GM12878 (cell line): Measurements from ENCODE around the gene AKAP13. TPM values are rescaled to one million over a fixed set of nuclear protein-coding genes. Genes with fewer than 3 reads are reported as not detected.
A peak's percentile ranks its signal among the peaks of the same experiment; 100 is the strongest.

Experiments
- ATAC-seq: fragments of 200-7000 bp; cut with Tn5 transposase; 3 replicates; pipeline ENCODE4 v1.9.1; 2020; ENCODE audit warnings: mild to moderate bottlenecking, moderate library complexity
- BruUV-seq: library from RNA; stranded (reverse); fragments of 400-500 nt; replicated peaks from 2 replicates; lab custom pipeline; 2021; lab: Mats Ljungman, UMichigan
- CTCF ChIA-PET: fragments of 300-600 bp; sonication (Branson Sonifier 250); formaldehyde crosslinking; extraction: SDS; loops from one replicate; lab custom pipeline; 2021; ENCODE audit warnings: inconsistent platforms; lab: Yijun Ruan, JAX
- POLR2A ChIA-PET: fragments of 350-600 bp; formaldehyde crosslinking; extraction: SDS; loops from one replicate; lab custom pipeline; 2021; ENCODE audit warnings: inconsistent platforms; lab: Charles Lee
- RAD21 ChIA-PET: fragments of 300-600 bp; sonication (Branson Sonifier 250); formaldehyde crosslinking; loops from one replicate; lab custom pipeline; 2023; ENCODE audit warnings: antibody characterized with exemption; ENCODE audit not compliant: unreplicated experiment; lab: Charles Lee
- SMC1A ChIA-PET: fragments of 300-600 bp; sonication (Branson Sonifier 250); formaldehyde crosslinking; loops from one replicate; lab custom pipeline; 2023; ENCODE audit not compliant: unreplicated experiment, uncharacterized antibody; lab: Charles Lee
- DNase-seq: peaks from one replicate; pipeline ENCODE4 v3.0.0-alpha.2; 2011; ENCODE audit warnings: low read depth, low spot score
- FAIRE-seq: peaks from 3 replicates; lab custom pipeline; 2011; peaks lifted over from hg19 to GRCh38; lab: Jason Lieb, UNC
- H2AFZ ChIP-seq: 2 replicates; pipeline ENCODE4 v1.6.0; 2011; ENCODE audit warnings: low read depth, low read length, control low read depth; ENCODE audit not compliant: control insufficient read depth
- H3K27ac ChIP-seq: 2 replicates; pipeline ENCODE4 v1.5.1; 2011; ENCODE audit warnings: control low read depth; ENCODE audit not compliant: control insufficient read depth, insufficient read depth
- H3K27me3 ChIP-seq, 2 experiments: replicated peaks in 1 of 2; 2 replicates each; pipeline versions ENCODE4 v1.6.0 to v1.6.1; 2011; ENCODE audit warnings: low read length in 1 of 2; ENCODE audit not compliant: control insufficient read depth in 2 of 2, insufficient read depth in 2 of 2
- H3K36me3 ChIP-seq, 2 experiments: 2 replicates each; pipeline ENCODE4 v1.5.1; 2011; ENCODE audit warnings: low read length in 1 of 2; ENCODE audit not compliant: control insufficient read depth in 2 of 2, insufficient read depth in 2 of 2
- H3K4me1 ChIP-seq: 2 replicates; pipeline ENCODE4 v1.6.1; 2011; ENCODE audit warnings: mild to moderate bottlenecking, low read length, moderate library complexity, mixed read lengths; ENCODE audit not compliant: control insufficient read depth, insufficient read depth
- H3K4me2 ChIP-seq: 2 replicates; pipeline ENCODE4 v1.6.0; 2011; ENCODE audit warnings: control low read depth; ENCODE audit not compliant: control insufficient read depth, insufficient read depth
- H3K4me3 ChIP-seq: fragments of 200-600 bp; sonication (generic); 2 replicates; pipeline ENCODE4 v1.5.1; 2016
- H3K79me2 ChIP-seq: 2 replicates; pipeline ENCODE4 v1.6.0; 2011; ENCODE audit warnings: low read length; ENCODE audit not compliant: control insufficient read depth, insufficient read depth
- H3K9ac ChIP-seq: 2 replicates; pipeline ENCODE4 v1.8.0; 2011; ENCODE audit warnings: low read length, control low read depth, mixed read lengths; ENCODE audit not compliant: control insufficient read depth, insufficient read depth
- H3K9me3 ChIP-seq: replicated peaks from 3 replicates; pipeline ENCODE4 v1.5.1; 2011; ENCODE audit warnings: mild to moderate bottlenecking, low read length; ENCODE audit not compliant: control insufficient read depth, insufficient read depth
- H4K20me1 ChIP-seq: 2 replicates; pipeline ENCODE4 v1.6.0; 2011; ENCODE audit not compliant: control insufficient read depth, insufficient read depth
- EED ChIP-seq: sonication (generic); IDR thresholded peaks from 2 replicates; pipeline ENCODE4 v1.6.1; 2016; ENCODE audit warnings: antibody characterized with exemption, low read depth
- POLR2A ChIP-seq: IDR thresholded peaks from 2 replicates; pipeline ENCODE4 v1.6.1; 2011; ENCODE audit warnings: low read depth, mild to moderate bottlenecking, low read length
- POLR2AphosphoS2 ChIP-seq: IDR thresholded peaks from 2 replicates; pipeline ENCODE4 v1.6.1; 2011; ENCODE audit warnings: low read depth, mild to moderate bottlenecking, low read length, improper control_type of control experiment, moderate library complexity
- TCF3 ChIP-seq: IDR thresholded peaks from 2 replicates; pipeline ENCODE4 v1.6.1; 2012; ENCODE audit warnings: low read depth, mild to moderate bottlenecking, low read length, borderline replicate concordance; ENCODE audit not compliant: insufficient read depth
- ZNF207 ChIP-seq: fragments of 450-650 bp; IDR thresholded peaks from 2 replicates; pipeline ENCODE4 v1.6.1; 2014; ENCODE audit warnings: antibody characterized with exemption, mild to moderate bottlenecking, borderline replicate concordance
- ZNF622 ChIP-seq: fragments of 450-650 bp; IDR thresholded peaks from 2 replicates; pipeline ENCODE4 v1.6.1; 2017; ENCODE audit warnings: mild to moderate bottlenecking, inconsistent platforms
- WGBS: methylation state at CpG from one replicate; pipeline ENCODE4 v1.1.6; 2016; ENCODE audit warnings: low lambda C conversion rate; ENCODE audit not compliant: insufficient replicate concordance, insufficient coverage; ENCODE audit errors: missing lambda C conversion rate; 5-methylcytosine and 5-hydroxymethylcytosine counted together
- in situ Hi-C: fragments of 300-500 bp; cut with MboI; formaldehyde crosslinking; loops from 9 replicates; pipeline ENCODE4 v1.14.3; 2018; ENCODE audit warnings: mixed read lengths
- intact Hi-C: fragments of 100-400 bp; cut with micrococcal nuclease; formaldehyde crosslinking; loops from one replicate; pipeline ENCODE4 v1.14.2; 2022; ENCODE audit not compliant: unreplicated experiment
- polyA plus RNA-seq, 11 experiments: library from polyadenylated mRNA; depleted of rRNA in 4 of 11; unstranded in 6 of 11; stranded (reverse) in 5 of 11; fragments of >200 nt; fragmentation: Nextera tagmentation in 4 of 11; fragmentation: Illumina TruSeq in 1 of 11; extraction: Ambion mirVana in 4 of 11; extraction: Trizol in 1 of 11; gene quantifications; 1 replicate in 1 of 11; 2 replicates in 10 of 11; pipeline versions ENCODE4 v1.2.1 to v1.2.3, GENCODE V29; 2011 to 2016; ENCODE audit warnings: inconsistent platforms in 2 of 11, missing spikeins in 2 of 11, low read depth in 1 of 11
- total RNA-seq, 4 experiments: library from RNA; depleted of rRNA in 3 of 4; stranded (reverse); fragments of >200 nt in 3 of 4; fragmentation: Illumina TruSeq in 1 of 4; extraction: Trizol in 1 of 4; gene quantifications; 2 replicates each; pipeline versions ENCODE4 v1.2.1 to v1.2.3, GENCODE V29; 2013 to 2021

The AKAP13 gene
- total and polyA plus RNA-seq, 10 of the 15 experiments (the other 5 are each of a cell fraction or from before 2014, with no cell fraction given): 14.4 to 74.9 (median 55.1) TPM

- ATAC-seq (no peak), DNase-seq (no peak), FAIRE-seq (no peak)
- Histone ChIP-seq H3K4me2 (no peak overlapping the region), H3K4me1 (no peaks in the 10 kb centered on the region), H2AFZ (no peak overlapping the region), H3K9ac (no peak overlapping the region), H3K27ac (no peak overlapping the region), H4K20me1 (no peaks in the 10 kb centered on the region), H3K36me3 (peaks cover 26 to 33% of the 10 kb centered on the region in 2 experiments), H3K9me3 (no peaks in the 10 kb centered on the region), H3K27me3 (no peaks in the 10 kb centered on the region), H3K4me3 (no peak overlapping the region), H3K79me2 (no peaks in the 10 kb centered on the region)
- no peak for TF ChIP-seq TCF3
- peak; percentile 3; the same call in 1 of the 2 replicates for TF ChIP-seq POLR2A
- TF ChIP-seq POLR2AphosphoS2: 0 out of 2 replicates have a peak, but pooled peaks have one; percentile 16
- intact Hi-C loops: loop anchor here (5.0 kb wide), 1 partner anchor 44 kb away; the partner anchor contains the start of gene KLHL25
- in situ Hi-C loops: no loop called here
- WGBS: 99% methylated on average over 9 of the region's 9 CpGs
- ChIA-PET RAD21 (no interaction called here), SMC1A (no interaction called here), CTCF (interaction anchor here (0.5 kb wide), 1 partner anchor 36 kb away, joined by 3 read pairs; no protein-coding TSS in a partner anchor), POLR2A (no interaction called here)
- no TSS peak for BruUV-seq
Observed at GRCh38 chr15:85748176-85748575, 367.8 kb downstream of the AKAP13 start.

GRCh38 chr15:85748729-85749128, 368.3 kb downstream of the AKAP13 start:
- POLR2A ChIA-PET: no interaction called here
- no peak overlapping the region for H3K4me2 ChIP-seq
- H3K4me3 ChIP-seq: no peak overlapping the region
- 91% methylated on average over 11 of the region's 11 CpGs for WGBS
- TF ChIP-seq ZNF622 (no peak), ZNF207 (no peak), POLR2A (peak; percentile 62), EED (no peak)
- SMC1A ChIA-PET: interaction anchor here (0.6 kb wide), 1 partner anchor 90 kb away, joined by 3 read pairs; no protein-coding TSS in a partner anchor
- BruUV-seq: no TSS peak
- H3K27ac ChIP-seq: no peak overlapping the region
- FAIRE-seq (no peak), ATAC-seq (peak; percentile 21; the same call in 2 of the 3 replicates), DNase-seq (no peak)
- H3K9ac ChIP-seq: no peak overlapping the region
- in situ Hi-C loops: no loop called here
- no peaks in the 10 kb centered on the region for H3K9me3 ChIP-seq
- no peaks in the 10 kb centered on the region for H4K20me1 ChIP-seq
- H3K36me3 ChIP-seq: peaks cover 21 to 29% of the 10 kb centered on the region in 2 experiments
- no peaks in the 10 kb centered on the region for H3K27me3 ChIP-seq
- no peaks in the 10 kb centered on the region for H3K79me2 ChIP-seq
- intact Hi-C loops: loop anchor here (5.0 kb wide), 1 partner anchor 44 kb away; the partner anchor contains the start of gene KLHL25
- RAD21 ChIA-PET: interaction anchor here (1.0 kb wide), 1 partner anchor 8 kb away, joined by 3 read pairs; no protein-coding TSS in a partner anchor
- H2AFZ ChIP-seq: no peak overlapping the region
- CTCF ChIA-PET: interaction anchor here (1.5 kb wide), 1 partner anchor 9 kb away, joined by 3 read pairs; no protein-coding TSS in a partner anchor
- no peaks in the 10 kb centered on the region for H3K4me1 ChIP-seq
